Suppressor macrophage treated with lipopolysaccharide for 4 hours (primary cell): ENCODE results near the gene CTPS1.
A peak's percentile ranks its signal among the peaks of the same experiment; 100 is the strongest.

Source experiments
- DNase-seq: peaks from one replicate; pipeline ENCODE4 v3.0.0-alpha.2; 2020

CTPS1 gene

DNA sequence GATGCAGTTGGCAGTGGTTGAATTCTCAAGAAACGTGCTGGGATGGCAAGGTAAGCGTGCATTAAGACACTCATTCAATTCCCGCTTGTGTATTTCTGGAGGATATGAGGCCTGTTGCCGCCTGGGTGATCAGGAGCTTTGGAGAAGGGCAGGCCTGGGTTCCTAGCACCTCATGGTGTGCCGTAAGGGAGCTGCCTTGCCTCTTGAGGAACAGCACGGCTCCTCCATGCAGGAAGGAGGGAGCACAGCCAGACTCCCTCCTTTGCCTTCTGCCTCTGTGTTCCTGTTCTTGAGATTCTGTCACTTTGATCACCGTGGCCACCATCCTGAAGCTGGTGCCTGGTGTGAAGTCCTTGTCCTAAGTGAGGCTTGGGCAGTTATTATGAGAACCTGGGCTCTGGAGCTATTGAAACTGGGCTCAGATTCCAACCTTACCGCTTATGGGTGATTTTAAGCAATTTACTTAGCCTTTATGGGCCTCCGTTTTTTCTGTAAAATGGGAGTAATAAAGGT lies 23.7 kb downstream of the CTPS1 start:
- DNase-seq = no peak

DNA sequence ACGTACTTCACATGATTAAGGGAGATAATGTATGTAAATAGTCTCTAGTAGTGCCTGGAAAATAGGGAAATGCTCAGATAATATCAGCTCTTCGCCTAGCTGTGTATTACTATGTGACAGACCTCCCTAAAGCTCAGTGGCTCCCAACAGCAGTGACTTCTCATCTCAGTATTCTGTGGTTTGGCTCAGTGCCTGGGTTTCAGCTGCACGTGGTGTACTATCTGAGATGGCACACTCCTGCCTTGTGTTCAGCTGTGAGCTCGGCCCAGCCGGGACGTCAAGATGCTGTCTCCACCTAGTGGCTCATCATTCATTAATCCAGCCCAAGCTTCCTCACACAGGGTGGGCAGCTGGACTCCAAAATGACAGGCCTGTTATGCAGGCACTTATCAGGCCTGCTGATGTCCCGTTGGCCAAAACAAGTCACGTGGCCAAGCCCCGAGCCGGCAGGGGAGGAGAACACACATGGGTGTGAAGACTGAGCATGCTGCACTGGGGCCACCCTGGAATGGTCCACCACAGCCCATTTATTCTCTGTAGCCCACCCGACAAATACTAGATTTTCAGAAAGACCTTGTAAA lies 24.2 kb downstream of the CTPS1 start:
- DNase-seq = peak; percentile 92

DNA sequence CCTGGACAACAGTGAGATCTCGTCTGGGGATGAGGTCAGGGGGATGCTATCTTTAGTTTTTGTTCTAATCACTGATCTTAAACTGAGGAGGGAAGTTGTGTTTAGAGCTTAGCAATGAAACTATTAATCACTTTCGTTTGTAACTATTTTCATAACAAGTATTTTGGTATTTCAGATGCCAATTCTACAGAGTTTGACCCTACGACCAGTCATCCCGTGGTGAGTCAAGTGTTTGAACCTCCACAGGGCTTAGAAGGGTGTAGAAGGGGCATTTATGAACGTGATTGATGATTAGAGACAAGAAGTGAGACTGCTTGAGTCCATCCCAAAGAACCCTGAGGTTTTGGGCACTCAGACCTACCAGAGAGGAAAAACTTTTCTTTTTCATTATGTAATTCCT lies 26.4 kb downstream of the CTPS1 start:
- DNase-seq = no peak

DNA sequence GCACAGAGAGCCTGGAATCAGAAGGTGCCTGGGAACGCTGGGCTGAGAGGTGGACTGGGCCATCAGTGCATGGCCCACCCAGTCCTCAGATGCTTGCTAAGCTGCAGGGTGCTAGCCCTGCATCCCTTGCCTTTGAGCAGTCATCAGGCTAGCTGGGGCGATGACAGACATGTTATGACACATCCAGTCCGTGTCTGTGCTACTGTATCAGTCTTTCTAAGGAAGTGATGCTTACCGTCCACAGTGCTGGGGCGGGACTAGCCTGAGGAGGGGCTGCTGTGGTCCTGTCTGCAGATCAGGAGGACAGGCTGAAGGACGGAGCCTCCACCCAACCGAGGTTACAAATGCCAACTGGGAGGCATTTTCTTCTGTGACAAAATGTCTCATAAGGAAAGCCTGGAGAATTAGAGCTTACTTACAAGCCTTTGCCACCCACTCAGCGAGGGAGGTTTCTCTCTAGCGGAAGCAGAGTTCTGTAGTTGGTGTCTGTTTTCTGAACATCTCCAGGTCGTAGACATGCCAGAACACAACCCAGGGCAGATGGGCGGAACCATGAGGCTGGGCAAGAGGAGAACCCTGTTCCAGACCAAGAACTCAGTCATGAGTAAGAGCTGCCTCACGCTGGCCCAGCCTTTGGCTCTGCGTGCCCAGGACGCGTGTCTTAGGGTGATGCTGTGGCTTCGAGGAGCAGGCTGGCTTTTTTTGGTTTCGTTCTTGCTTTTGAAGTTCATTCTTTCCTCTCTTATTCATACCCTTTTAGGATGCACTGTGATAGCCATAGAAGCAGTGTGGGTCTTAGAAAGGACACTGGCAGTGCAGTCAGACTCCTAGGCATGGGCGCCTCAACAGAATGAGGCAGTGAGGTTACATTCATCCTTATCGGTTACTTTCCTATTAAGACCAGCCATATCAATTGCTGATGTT lies 27.7 kb downstream of the CTPS1 start:
- DNase-seq = no peak

DNA sequence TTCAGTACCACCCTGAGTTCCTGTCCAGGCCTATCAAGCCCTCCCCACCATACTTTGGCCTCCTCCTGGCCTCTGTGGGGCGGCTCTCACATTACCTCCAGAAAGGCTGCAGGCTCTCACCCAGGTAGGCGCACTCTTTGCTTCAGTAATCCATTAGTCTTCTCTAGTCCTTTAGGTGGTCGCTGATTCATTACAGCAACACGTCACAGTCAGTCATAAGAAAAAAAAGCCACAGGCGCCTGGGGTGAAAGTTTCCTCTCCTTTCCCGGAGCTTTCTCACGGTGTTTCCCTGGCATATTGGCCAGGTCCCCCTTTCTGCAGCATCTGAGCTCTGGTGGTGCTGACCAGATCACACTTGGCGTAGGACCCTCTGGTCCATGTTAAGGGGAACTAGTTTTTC lies 30.0 kb downstream of the CTPS1 start:
- no peak for DNase-seq

DNA sequence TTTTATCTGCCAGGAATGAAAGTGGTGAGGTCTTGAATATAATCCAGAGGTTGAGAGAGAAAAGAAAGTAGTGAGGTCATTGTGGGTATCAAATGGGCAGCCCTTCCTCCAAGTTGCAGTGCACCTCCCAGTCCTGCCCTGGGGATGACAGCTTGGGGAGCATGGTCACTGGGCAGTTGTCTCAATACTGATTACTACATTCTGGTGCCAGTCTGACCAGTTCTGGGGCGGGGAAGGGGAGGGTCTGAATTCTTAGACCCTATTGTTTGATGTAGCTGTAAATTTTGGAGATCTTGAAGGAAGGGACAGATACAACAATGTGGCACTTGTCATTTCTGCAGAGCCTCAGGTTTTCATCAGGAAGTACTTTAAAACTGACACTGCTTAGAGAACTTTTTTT lies 30.8 kb downstream of the CTPS1 start:
- no peak for DNase-seq

DNA sequence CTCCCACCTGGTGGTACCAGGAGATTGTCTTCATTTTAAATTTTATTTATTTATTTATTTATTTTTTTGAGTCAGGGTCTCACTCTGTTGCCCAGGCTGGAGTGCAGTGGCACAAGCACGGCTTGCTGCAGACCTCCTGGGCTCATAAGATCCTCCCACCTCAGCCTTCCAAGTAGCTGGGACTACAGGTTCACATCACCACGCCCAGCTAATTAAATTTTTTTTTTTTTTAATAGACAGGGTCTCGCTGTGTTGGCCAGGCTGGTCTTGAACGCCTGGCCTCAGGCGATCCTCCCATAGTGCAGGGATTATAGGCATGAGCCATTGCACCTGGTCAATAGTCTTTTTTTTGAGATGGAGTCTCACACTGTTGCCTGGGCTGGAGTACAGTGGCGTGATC lies 33.5 kb downstream of the CTPS1 start:
- DNase-seq = no peak

DNA sequence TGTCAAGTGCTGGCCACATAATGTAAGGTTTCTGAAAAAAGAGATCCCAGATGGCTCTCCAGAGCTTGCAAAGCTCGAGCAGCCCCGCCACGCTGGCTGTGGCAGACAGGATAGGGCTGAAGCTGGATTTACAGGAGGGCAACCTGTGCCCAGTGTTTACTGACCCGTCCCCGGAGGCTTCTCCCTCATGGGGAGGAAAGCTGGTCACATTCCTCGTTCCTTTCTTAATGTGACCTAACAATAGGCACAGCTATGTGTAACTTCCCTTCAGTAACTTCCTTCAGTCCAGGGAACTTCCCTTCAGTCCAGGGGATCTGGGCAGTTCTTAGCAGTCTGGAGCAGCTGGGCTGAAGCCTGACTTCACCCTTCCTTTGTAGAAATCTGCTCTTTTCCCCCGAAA lies 34.3 kb downstream of the CTPS1 start:
- peak; percentile 71 for DNase-seq

DNA sequence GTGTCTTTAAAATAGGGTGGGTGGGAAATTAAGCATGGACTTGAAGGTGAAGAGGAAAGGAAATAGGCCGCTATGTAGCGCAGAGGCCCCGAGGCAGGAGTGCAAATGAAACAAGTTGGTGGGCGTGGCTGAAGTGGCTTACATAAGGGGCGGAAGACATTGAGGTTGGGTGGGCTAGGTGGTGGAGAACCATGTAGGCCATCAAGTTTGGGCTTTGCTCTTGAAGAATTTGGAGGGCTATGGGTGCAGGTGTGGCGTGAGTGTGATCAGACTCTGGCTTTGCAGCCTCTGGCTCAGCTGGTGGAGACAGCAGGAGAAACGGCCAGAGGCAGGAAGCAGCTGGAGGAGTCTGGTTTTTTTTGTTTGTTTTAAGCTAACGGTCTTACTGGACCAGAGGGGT lies 35.4 kb downstream of the CTPS1 start:
- no peak for DNase-seq

DNA sequence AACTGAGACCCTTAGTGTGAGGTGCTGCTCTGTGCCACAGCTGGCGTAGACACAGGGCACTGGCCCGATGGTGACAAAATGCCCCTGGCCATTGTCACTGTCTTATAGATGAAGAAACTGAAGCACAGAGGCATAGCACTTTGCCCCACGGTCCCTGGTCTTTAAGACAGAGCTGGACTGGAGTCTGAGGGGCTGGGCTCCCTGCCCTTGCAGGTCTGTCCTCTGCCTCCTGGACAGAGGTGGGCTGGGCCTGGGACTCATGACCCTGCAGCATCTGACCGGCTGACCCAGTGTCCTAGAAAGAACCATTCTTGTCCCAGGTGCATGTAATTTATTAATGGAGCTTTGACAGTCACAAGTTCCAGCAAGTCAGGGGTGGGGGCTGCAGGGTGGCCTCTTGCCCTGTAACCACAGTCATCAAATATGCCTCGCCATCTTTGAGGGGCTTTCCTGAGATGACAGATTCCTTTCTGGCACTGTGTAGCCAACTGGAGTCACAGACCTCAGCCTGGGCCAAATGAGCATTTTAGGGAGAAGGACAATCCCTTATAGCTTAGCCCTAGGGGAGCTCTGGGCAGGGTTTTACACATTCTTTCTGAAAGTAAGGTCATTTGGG lies 35.9 kb downstream of the CTPS1 start:
- DNase-seq = no peak

DNA sequence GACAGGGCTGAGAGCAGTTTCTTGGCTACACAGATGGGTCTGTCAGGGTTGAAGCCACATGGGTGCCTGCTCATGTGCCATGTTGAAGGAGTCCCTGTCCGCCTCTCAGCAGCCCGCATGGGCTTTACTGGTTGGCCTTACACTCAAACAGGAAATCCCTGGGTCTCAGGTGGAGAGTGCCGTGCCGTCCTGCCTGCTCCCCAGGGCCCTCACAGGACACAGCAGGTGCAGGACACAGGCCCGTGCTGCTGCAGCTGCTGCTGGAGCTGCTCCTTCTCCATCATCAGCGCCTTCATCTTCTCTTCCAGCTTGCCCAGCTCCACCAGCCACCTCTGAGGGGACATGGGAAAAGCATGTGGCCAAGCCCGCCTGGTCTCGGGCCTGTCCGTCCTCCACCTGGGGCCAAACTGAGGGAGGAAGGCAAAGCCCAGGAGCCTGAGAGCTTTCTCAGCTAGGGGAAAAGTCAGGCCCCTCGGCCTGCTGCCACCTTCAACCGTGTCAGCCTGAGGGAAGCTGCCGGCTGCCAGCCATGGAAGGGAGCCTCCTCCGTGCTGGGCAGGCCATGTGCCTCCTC lies 36.5 kb downstream of the CTPS1 start:
- DNase-seq = no peak

DNA sequence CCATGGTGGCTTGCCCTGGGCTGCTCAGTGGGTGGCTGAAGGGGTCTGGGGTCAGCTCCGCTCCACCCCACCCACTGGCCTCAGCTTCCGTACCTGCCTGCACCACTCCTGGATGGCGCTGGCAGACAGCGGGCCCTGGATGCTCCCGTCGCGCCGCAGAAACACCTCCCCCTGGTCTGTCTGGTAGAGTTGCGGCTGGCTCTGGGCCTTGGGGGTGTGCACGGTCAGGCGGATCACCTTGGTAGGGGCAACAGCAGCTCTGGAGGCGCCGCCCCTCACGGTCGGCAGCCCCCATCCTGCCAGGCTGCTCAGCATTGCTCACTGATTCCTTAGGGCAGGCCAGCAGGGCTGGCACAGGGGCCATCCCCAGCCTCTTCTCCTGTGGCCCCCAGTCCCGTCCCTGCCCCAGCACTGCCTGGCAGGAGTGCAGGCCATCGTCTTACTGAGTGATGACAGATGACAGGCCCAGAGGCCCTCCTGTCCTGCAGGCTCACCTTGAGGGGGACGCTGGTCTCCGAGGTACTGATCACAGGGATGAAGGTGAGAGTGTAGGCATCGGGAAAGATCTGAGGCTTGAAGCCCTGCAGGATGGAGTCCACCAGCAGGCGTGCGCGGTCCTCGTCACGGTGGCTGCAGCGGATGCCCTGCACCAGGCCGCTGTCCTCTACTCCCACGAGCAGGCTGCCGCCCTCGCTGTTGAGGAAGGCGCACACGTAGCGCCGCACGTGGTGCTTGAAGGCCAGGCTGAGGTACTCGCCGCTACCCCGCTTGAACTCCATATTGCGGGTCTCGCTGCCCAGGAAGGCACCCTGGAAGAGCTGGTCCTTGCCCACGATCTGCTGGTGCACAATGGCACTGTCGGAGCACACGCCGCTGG lies 37.9 kb downstream of the CTPS1 start:
- DNase-seq = no peak

DNA sequence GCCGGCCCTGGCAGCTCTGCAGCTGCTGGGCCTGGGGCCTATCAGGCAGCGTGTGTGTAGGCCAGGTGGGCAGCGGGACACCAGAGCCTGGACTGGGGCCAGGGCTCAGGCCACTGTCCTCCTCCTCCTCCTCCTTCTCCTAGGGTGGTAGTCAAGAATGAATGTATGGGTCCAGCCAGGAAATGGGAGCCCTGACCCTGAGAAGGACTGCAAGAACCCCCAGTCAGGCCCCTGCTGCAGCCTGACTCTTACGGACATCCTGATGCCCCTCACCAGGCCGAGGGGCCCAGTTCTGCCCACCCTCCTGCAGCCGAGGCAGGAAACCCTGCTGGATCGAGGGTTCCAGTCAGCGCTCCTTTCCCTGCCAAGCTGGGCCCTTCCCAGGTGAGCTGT lies 38.5 kb downstream of the CTPS1 start:
- no peak for DNase-seq

DNA sequence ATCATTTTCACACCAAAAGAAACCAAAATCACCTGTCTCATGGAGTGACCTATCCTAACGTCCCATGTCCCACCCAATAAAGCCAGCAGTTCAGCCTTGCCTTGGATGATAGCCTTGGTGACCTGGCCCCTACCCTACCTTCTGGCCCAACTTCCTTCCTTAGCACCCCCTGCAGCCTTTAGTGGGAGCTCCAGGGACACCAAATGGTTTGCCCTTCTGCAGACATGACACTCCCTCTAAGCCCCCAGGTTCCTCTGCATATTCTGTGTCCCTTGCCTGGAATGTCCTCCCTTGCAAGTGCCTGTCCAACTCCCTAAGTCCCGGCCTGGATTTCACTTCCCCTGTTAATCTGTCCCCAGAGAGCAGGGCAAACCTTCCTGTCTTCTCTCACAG lies 39.9 kb downstream of the CTPS1 start:
- no peak for DNase-seq

DNA sequence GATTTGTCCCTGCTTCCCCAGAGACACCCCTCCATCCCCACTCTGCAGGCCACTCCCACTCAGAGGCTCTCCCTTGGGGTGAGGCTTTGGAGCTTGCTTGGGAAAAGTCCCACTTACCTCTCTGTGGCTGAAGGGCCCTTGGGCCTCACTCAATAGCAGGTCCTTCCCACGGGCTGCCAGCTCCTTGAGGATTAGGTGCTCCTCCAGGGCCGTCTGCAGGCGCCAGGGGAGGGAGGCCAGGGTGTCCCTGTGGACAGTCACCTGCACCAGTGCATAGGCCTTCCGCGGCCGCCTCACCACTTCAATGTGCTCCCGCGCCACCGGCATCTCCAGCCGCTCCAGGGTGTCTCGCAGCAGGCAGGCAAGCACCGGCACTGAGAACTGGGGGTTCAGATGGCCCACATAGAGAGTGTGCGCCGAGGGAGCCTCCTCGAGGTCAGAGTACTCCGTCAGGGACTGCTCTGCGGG lies 40.6 kb downstream of the CTPS1 start:
- no peak for DNase-seq

DNA sequence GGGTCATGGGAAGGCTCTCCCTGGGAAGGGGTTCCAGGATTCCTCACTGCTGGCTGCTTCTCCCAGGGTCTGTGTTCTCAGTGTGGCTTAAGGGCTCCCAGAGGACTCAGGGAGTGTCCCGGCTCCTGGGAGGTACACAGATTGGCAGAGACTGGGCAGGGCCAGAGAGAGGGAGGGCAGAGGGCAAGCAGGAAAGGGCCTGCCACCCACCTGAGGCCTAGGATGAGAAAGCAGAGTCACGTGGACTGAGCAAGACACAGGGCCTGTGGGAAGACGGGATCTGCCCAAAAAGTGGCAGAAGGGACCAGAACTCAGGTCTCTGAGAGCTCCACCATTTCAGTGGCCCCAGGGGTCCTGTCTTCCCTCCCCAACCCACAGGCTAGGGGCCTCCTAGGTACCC lies 41.2 kb downstream of the CTPS1 start:
- no peak for DNase-seq

DNA sequence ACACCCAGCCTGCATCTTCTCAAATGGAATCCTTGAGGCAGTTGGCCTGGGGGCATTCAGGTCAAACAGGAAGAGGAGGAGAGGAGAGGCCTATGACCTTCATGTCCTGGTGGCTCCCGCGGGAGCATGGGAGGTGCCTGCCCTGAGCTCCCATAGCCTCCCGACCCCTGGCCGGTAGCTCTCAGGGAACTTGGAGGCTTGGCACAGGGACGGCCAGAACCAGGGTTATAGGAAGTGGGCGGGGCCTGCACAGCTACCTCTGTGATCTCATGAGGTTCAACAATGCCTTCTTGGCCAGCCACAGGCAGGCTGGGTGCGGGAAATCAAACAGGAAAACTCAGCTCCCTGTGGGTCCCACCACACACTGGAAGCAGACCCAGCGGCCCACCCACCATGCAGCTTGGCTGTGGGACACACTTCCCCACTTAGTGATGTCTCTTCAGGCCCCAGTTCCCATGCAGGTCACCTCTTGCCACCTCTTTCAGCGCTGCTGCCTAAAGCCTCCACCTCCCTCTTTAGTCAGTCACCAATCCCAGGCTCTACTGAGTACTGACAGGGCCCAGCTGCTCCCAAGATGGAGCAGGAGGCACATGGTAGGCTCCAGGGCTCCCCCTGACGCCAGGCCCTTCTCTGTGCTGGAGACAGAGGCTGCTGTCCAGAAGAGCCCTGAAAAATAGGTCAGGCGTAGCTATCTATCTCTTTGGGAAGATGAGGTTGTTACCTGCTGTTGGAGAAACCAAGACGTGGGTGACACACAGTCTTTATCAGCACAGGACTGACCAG lies 42.2 kb downstream of the CTPS1 start, which contains the start of gene SLFNL1:
TSS of gene SLFNL1 (minus strand) at position 200 of the 783 bp plus-strand sequence. CDS start 1,065 bp downstream, outside the sequence.
- no peak for DNase-seq

DNA sequence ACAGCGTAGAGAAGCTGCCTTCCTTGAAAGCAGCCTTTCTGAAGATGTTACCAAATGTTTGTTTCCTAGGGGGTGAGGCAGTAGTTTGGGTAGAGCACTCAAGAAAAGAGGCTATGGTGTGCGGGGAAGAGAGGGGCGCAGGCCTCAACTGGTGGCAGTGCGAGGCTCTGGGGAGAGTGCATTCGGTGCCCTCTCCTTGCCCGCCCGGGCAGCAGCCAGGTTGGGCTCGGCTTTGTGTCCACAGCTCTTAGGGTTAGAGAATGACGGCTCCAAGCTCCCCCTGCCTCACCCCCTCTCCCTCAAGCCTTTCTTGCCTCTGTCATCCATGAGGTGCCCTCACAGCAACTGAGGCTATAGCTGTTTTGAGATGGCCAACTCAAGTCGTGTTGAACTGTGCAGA lies 42.9 kb downstream of the CTPS1 start:
- DNase-seq = no peak

DNA sequence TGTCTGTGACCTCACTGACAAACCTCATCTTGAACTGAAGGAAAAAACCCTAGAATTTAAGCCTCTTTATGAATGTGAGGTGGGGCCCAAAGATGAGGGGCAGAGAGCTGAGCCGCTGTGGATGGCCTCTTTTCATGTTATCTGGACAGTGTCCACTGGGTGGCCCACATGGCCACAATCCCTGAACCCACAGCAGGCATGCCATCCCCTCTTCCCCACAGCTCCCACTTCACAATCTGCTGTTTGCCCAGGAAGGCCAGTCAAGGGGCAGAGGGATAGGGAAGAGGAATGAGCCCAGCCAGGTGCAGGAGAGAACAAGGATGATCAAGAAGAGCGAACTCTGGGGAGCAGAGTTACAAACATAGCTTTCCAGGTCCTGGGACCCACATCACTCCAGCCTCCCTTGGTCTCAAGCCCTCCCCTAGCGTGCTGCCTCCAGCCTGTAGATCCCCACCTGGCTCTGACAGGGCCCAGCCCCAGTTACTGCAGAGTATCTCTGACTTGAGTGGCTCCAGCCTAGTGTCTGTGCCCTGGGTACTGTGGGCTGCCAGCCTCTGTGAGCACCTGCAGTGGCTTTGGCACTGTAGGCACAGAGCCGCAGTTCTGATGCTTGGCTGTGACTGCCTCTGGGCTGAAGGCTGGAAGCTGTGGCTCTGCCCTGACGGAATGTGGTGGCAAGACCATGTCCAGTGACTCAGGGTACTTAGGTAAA lies 43.9 kb downstream of the CTPS1 start:
- DNase-seq = no peak

DNA sequence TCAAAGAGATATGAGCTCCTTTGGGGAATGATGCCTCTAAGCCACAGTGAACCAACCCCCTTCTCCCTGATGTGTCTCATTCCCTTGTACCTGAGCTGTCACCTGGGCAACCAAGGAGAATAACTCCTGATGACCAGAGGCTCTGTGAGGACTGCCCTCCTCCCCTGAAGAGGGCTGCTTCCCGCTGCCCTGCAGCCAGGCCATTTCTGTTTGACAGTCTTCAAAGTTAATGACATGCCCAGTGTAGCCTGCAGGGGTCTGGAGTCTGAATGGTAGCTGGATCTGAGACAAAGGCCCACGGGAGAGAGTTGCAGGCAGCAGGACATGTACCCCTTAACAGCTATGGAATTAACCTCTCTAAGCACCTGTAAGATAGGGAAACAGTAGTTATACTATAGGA lies 45.5 kb downstream of the CTPS1 start:
- DNase-seq = no peak
